Prostate gland (tissue), 2 donors: ENCODE results near the gene RCL1.

ENCODE experiments used
- POLR2AphosphoS5 ChIP-seq: sonication (generic); formaldehyde crosslinking; IDR thresholded peaks from one replicate; pipeline ENCODE4 v1.6.1; 2017; ENCODE audit warnings: antibody characterized with exemption
- TF ChIP-seq, protein P1 (sequence below), 4 experiments: fragments of 200-600 bp in 2 of 4; fragments of 450-650 bp in 2 of 4; sonication (generic) in 2 of 4; IDR thresholded peaks; 1 replicate in 3 of 4; 2 replicates in 1 of 4; pipeline ENCODE4 v1.5.1; 2016 to 2019; ENCODE audit warnings: antibody characterized with exemption in 4 of 4, mild to moderate bottlenecking in 2 of 4, moderate library complexity in 2 of 4

DNA sequence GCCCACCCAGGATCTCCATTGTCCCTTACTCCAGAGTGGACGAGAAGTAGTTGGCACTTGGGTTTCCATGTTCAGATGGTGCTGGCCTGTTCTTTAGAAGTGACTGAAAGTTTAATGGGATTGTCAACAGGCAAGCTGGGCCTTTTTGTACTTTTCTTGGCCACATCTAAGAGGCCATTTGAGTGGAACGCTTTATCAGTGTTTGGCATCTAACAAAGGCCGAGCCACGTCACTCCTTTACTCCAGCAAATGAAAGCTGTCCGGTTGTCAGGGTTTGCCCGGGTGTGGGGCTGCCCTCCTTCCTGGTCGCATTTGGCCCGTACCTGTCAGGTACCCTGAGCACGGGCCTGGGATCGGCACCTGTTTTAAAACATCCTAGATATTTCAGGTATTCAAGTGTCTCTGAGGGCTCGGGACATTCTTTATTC, 71.5 kb downstream of the RCL1 start:
- TF ChIP-seq, protein P1, sequence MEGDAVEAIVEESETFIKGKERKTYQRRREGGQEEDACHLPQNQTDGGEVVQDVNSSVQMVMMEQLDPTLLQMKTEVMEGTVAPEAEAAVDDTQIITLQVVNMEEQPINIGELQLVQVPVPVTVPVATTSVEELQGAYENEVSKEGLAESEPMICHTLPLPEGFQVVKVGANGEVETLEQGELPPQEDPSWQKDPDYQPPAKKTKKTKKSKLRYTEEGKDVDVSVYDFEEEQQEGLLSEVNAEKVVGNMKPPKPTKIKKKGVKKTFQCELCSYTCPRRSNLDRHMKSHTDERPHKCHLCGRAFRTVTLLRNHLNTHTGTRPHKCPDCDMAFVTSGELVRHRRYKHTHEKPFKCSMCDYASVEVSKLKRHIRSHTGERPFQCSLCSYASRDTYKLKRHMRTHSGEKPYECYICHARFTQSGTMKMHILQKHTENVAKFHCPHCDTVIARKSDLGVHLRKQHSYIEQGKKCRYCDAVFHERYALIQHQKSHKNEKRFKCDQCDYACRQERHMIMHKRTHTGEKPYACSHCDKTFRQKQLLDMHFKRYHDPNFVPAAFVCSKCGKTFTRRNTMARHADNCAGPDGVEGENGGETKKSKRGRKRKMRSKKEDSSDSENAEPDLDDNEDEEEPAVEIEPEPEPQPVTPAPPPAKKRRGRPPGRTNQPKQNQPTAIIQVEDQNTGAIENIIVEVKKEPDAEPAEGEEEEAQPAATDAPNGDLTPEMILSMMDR (IDR thresholded peaks at IDR 0.05): no peak
- TF ChIP-seq POLR2AphosphoS5: no peak
